SW480 (cell line): ENCODE measurements around the gene PDILT.
"Not testable (repeated sequence)": the region's sequence is repeated elsewhere in the genome, so short reads cannot be mapped to it uniquely, and the experiment has no call there.

Experiments
- DNase-seq: peaks from one replicate; pipeline ENCODE4 v3.0.0-alpha.2; 2016; ENCODE audit warnings: low spot score

Gene PDILT

DNA sequence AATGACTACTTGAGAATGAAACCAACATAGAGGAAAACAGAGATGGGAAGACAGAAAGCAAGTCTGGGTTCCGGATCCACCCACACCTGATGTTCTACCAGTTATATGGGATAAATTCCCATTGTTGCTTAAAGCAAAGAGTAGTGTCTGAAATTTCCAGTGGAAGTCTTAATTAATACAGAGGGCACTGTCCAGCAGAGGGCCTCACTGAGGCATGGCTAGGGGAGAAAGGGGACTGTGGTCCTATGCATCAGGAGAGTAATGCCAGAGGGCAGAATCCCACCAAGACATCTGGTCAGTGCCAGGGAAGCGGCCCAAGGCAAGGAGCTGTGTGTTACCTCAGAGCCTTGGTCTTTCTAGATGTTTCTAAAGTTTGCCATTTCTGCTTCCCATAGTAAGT lies 44.5 kb downstream of the PDILT start:
- no peak for DNase-seq

DNA sequence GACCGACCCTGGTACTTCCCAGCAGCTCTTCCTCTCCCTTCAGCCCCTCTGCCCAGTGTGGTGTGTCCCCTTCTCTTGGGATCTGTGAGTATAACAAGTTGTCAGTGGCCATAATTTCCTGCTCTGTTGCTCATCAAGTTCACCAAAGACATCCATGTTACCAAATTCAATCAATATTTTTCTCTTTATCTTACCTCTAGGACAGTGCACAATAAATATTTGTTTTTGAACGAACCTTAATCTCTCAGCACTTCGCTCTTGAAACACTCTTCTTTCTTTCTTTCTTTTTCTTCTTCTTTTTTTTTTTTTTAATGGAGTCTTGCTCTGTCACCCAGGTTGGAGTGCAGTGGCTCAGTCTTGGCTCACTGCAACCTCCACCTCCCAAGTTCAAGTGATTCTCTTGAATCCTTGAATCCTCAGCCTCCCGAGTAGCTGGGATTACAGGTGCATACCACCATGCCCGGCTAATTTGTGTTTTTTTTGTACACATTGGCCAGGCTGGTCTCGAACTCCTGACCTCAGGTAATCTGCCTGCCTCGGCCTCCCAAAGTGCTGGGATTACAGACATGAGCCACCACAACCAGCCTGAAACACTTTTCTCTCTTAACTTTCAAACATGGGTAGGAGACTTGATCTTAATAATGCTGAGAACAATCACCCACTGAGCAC lies 49.3 kb downstream of the PDILT start:
- no peak for DNase-seq

DNA sequence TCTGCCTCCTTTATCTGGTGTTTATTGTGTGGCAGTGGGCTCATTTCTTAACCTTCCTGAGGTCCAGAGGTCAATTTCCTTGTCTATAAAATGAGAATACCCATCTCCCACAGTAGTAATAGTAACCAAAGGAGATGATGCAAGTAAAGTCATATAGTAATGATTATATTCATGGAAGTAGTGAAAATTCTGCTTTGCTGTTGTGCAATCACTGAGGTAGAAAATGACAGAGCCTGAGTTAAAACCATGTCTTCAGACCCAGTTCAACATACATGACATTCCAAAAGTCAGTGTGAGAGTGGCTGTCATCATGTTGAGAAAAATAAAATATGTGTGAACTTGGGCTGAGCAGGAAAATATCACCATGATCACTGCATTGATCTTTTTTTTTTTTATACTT lies 51.2 kb downstream of the PDILT start:
- no peak for DNase-seq

DNA sequence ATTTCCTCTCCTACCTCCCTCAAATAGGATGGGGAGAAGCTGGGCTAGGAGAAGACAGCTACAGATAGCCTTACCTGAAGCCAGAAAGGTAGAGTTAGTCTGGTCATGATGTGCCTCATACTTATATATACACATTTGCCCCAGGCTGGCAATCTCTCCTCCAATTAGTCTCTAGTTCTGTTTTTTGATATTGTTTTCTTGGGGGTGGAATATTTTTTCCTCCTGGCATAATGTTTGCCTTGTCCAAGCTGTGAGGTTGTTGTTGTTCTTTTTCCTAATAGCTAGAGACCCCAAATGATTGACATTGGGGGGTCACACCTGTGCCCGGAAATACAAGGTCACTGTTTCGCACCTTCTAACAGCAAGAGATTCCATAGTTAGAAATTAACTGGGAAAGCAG lies 51.9 kb downstream of the PDILT start, which contains the start of gene UMOD:
TSS of gene UMOD (minus strand) at position 101 of the 400 bp plus-strand sequence. CDS start 1,978 bp downstream, outside the sequence.
- DNase-seq = no peak

DNA sequence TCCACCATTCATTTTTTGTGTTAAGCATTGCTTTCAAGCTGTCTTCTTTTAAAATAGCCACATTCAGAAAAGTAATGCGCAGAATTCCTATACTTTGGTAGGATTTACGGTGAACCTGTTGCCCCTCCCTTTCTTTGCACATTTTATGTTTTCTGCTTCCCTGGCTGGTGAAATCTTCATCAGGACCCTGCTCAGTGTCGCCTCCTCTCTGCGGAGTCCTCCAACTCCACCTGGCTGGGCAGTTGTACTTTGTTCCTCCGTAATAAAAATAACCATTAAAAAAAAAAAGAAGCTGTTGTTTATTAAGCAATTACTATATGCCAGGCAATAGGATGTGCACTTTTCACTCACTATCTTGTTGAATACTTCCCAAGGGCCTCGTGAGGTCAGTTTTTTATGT lies 54.9 kb downstream of the PDILT start:
- DNase-seq = no peak

DNA sequence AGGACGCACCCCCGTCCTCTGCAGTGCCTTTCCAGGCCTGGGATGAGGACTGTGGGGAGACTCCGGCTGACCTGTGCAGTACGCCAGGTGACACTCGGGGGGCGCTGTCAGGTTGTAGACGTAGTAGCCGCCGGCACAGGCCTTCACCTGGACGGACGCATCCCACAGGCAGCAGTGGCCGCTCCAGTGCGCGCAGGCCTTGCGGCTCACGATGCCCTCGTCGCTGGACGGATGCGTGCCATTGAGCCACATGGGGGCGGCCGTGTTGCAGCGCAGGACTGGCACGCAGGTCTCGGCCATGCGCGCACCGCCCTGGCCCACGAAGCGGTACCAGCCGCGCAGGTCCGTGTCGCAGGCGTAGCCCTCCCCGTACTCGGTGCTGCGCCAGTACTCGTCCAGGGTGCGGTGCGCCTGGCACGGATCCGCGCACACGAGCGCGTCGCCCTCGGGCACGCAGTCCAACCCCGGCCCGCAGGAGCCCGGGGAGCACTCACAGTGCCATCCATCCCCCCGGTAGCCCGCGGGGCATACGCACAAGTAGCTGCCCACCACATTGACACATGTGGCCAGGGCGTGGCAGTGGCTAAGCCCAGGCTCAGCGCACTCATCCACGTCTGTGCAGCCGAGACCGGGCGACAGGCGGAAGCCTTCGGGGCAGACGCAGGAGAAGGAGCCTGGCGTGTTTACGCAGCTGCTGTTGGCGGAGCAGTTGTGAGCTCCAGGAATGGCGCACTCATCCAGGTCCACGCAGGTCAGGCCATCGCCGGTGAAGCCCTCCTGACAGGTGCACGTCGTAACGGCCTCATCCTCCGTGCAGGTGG lies 56.0 kb downstream of the PDILT start:
- no peak for DNase-seq

DNA sequence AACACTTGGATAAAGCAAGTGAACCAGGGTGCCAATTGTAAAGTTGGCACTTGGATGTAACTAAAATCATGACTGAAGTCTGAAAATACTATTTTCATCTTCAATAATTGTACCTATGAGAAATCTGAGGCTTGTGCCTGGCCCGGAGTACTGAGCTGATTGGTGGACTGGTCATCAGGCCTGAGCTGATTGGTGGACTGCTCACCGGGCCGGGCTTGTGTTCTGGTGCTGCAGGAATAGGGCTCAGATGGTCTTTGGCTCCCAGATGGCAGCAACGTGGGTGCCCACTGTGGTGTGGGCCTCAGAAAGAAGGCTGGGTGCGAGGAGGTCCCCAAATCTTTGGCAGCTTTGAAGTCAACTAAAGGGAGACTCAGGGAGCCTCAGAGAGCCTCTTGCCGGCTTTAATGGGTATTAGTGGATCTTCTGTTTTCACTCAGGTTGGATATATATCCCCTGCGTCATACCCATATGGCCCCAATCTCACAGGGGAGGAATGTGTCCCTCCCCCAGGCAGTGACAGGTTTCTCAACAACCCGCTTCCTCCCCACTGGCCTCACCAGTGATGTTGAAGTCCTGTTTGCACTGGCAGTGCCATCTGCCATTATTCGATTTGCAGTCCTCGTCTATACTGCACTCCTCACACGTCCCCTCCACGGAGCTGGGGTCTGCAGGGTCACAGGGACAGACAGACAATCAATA lies 56.7 kb downstream of the PDILT start:
- DNase-seq = no peak

DNA sequence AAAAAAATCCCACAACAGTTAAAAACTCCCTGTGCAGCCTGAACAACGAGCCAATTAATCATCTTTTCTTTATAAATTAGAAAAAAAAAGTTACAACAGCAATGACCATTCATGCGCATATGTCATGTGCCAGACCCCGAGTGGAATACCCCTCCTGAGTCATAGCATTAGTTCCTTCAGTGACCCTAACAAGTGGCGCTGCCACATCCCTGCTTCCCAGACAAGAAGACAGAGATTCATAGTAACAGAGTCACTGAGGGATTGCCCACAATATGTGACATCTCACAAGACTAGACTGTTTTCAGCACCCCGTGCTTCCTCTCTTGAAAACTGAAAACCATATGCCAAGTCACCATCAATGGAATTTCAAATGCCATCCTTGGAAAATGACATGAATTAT lies 59.9 kb downstream of the PDILT start:
- DNase-seq = no peak

DNA sequence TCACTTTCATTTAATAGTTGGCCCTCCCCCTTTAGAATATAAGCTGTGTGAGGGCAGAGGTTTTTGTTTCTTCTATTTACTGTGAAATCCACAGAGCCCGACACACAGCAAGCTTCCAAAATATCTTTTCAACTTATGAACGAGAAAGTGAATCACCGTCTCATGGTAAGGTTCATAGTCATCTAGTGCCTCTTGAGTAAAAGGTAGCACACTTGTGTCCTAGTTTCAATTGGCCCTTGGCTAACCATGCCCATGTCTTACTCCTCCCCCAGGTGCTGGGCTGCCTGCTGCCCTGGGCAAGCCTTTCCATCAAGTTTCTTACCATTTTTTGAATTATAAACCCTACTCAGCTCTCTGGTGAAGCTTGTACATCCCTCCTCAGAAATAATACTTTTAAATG lies 64.8 kb downstream of the PDILT start:
- no peak for DNase-seq

DNA sequence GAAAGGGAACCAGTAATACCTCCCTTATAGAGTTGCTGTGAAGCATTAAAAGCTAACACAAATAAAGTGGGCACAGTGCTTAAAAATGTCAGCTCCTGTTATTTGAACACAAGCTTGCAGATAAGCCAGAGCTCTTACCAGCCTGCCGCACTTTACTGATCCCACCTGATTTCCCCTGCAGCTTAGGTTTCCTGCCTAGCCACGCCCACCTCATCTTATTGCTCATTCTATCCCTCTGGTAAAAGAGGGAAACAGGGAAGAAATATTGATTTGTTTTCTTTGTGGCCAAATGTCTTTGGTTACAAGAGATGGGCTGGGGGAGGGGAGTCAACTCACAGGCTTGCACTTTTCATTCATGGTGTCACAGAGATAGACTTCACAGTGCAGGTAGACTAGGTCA lies 67.6 kb downstream of the PDILT start:
- DNase-seq = no peak

DNA sequence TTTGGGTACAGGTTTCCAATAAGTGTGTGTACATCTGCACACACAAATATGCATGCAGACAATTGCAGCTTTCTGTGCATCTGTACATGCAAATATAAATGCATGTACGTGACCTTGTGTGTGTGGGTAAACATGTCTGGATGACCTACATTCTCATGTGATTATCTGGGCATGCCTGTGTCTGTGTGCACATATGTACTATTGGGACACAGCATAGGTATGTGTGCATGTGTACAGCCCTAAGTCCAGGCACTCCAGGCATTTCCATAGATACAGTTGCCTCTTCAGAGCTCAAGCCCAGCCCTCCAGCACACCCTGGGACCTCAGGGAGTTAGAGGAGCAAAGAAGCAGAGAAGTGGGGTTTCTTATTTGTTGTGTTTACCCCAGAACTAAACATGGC lies 70.1 kb downstream of the PDILT start:
- no peak for DNase-seq

DNA sequence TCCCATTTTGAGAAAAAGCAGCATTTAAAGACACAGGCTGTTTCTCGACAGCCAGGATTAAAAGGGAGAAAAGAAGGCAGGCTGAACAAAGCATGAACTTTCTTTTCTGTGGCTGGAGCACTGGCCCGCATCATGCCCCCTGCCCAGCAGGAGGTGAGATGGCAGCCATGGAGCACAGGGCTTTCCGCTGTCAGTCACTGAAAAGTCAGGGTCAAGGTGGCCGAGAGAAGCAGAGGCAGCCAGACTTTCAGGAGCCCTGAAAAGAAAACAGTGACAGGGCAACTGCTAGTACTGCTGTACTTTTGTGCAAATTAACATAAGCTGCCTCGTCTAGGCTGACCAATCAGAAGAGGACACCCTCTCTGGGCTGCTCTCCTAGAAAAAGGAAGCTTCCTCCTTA lies 71.4 kb downstream of the PDILT start:
- DNase-seq = no peak

DNA sequence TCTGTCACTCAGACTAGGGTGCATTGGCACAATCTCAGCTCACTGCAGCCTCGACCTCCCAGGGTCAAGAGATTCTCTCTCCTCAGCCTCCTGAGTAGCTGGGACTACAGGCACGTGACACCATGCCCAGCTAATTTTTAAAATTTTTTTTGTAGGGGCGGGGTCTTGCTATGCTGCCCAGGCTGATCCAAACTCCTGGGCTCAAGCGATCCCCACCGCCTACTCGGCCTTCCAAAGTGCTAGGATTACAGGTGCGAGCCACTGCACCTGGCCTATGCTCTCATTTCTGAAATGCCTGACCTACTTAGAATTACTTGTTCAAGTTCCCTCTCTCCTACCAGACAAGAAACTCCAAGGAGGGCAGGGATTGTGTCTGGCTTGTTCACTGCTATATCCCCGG lies 72.1 kb downstream of the PDILT start:
- DNase-seq = no peak

DNA sequence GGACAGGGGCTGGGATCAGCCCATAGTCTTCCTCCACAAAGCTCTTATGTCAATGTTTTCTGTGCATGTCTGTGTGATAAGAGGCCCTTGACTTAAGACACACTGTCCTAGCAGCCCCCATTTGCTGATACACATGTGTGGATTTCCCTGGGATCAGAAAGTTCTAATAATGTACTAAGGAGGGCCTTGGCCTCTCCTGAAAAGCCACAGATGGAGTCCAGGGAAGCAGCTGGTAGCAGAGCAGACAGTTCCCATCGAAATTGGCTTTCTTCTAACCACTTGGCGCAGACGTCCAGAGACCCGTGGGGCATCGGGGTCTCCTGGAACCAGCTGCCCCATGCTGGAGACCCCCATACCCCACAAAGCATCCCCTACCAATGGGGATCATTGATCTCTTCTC lies 72.9 kb downstream of the PDILT start:
- DNase-seq = no peak

DNA sequence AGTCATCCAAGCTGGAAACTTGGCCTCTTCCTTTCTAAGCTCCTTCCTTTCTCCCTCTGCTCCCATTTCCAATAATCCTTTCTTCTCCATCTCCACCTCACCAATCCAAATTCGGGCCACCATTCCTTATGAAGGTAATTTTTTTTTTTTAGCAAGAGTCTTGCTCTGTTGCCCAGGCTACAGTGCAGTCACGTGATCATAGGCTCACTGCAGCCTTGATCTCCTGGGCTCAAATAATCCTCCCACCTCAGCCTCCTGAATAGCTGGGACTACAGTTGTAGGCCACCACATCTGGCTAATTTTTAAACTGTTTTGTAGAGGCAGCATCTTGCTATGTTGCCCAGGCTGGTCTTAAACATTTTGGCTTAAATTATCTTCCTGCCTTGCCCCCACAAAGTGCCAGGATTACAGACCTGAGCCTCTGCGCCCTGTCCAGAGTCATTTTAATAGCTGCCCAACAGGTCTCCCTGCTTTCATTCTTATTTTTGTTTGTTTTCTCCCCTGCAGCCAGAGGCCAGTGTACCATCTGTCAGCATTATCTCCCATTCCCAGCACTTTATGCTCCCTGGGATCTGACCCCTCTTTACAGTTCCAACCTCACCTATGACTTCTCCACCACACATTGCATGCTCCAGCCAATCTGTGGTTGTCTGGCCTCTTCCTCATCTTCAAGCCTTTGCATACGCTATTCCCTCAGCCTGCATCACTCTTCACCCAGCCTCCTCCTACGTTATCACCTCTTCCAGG lies 75.0 kb downstream of the PDILT start:
- DNase-seq = no peak

DNA sequence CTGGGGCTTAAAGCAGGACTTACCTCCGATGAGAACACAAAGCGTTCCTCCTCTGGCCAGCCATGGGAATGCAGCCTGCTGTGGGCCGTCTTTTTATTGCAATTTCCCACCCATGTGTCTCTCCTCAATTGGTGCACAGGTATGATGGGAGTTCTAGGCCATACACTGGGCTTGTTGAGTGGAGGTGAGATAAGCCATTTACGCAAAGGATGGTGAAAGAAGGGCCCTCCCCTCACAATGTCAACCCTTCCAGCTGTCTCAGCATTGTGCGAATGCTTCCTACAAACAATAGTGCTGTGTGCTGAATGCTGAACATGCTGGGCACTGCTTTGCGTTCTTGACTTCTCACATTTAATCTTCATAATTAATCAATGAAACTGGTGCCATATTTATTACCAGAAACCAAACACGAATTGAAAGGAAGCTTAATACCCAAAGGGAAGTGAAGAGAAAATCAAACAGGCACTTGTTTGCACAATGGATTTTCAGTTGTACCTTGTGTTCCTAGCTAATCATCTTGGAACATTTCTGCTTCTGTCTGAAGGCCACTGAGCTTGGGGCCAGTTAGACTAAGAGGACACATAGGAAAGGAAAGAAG lies 77.0 kb downstream of the PDILT start, which contains the start of gene GP2:
TSS of gene GP2 (minus strand) at position 70 of the 598 bp plus-strand sequence. CDS start 1,082 bp downstream, outside the sequence.
- DNase-seq = no peak

DNA sequence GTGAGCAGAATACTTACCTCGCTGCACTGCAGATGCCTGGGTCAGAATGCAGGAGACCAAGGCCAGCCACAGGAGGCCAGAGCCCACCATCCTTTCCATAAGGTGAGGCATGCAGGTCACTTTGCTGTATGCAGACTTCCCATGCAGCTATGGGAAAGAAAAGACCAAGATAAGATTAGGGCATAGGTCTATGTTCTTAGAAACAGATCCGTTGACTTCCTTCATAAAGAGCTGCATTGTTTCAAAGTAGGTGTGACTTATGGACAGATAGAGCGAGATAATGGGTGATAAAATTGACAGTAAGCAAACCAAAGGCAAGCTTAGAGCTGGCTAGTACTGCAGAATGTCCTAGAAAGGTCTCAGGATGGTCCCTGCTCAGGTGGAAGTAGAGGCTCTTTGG lies 78.2 kb downstream of the PDILT start:
- no peak for DNase-seq

DNA sequence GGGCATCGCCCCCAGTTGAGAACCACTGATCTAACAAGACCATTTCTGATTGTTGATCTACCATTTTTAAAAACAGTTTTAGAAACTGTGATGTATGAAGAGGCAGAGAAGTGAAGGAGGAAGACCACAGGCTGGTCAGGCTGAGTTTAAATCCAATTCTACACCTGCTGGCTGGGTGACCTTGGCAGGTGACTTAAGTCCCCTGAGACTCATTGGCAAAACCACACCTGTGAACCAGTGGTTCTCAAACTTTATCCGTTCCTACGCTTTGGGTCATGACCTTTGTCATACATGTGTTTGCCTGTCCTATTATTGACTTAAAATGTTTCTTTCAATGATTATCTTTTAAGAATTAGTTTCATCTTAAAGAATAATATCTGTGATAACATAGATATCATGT lies 79.5 kb downstream of the PDILT start:
- no peak for DNase-seq

DNA sequence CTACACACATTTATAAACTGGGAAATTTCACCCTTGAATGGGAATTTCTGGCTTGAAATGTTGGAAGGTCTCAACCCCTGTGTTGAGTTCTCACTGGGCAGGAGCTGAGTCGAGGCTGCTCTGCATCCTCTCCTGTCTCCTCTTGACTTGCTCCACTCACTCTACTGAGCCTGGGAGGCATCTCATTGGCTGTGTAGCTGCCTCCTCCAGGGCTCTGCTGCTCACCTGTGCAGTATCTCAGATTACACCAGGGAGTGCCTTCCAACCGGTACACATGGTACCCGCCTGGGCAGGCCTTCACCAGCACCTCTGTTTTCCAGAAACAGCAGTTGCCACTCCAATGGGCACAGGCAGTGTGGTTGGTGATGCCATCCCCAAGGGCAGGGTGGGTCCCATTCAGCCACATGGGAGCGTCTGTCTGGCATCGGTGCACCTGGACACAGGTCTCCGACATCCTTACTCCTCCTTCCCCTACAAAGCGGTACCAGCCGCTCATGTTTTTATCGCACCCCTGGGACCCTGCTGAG lies 80.9 kb downstream of the PDILT start:
- no peak for DNase-seq

DNA sequence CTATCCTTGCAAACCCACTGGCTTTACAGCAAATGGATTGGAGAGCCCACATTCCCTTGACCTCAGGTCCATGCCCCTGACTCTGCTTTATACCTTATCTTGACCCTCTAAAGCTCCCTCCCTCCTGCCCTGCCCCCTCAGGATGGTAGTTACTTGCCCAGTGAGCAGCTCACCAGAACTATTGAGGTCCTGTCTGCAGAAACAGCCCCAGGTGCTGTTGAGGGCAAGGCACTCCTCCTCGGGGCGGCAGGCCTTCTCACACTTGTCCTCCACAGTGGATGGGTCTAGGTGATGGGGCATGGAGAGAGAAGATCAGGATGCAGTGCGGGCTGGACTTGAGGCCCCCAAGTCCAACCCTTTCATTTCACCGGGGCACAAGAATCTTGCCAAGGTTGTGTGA lies 81.8 kb downstream of the PDILT start:
- DNase-seq = no peak

DNA sequence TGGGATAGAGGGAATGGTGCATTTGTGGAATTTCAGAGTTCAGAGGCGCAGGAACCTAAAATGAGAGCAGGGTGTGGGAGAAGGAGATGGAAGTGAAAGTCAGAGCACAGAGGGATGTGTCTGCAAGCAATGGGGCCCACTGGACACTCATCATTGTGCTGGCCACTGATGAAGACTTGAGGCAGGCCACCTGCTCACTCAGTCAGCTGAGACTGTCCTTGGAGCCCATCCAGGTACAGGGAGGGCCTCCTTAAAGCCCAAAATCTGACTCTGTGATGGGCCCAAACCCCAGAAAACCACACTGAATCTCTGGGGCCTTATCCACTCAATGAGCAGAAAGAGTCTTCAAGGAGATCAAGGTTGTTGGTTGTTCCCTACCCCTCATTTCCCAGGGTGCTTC lies 82.9 kb downstream of the PDILT start:
- DNase-seq = no peak

DNA sequence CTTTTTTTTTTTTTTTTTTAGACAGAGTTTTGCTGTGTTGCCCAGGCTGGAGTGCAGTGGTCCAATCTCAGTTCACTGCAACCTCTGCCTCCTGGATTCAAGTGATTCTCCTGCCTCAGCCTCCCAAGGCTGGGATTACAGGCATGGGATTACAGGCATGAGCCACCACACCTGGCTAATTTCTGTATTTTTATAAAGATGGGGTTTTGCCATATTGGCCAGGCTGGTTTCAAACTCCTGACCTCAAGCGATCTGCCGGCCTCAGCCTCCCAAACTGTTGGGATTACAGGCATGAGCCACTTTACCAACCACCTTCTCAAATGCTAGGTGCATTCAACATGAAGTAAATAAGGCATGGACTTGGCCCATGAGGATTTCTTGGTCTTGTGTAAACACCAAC lies 83.5 kb downstream of the PDILT start:
- not testable (repeated sequence) for DNase-seq
